ENCODE results near the gene RNF32.

The RNF32 gene

GRCh38 chr7:156725073-156725472 is 84.5 kb downstream of the RNF32 start:
- DNase-seq (ENCODE audit: low read depth, low spot score) = no peak
- CTCF ChIA-PET = interaction anchor here (1.2 kb wide), 1 partner anchor 19 kb away, joined by 3 read pairs; no protein-coding TSS in a partner anchor
- no peak overlapping the region for H3K4me3 ChIP-seq (ENCODE audit: low read depth, low read length)
- POLR2A ChIA-PET = no interaction called here
- TF ChIP-seq CTCF (IDR thresholded peaks at IDR 0.05; ENCODE audit: insufficient read depth, low read length, missing control alignments) = no peak

- no peak for DNase-seq (ENCODE audit: low read depth, low spot score)
- TF ChIP-seq CTCF (IDR thresholded peaks at IDR 0.05; ENCODE audit: insufficient read depth, low read length, missing control alignments) = no peak
- ChIA-PET POLR2A (no interaction called here), CTCF (no interaction called here)
- no peak overlapping the region for H3K4me3 ChIP-seq (ENCODE audit: low read depth, low read length)
Observed at GRCh38 chr7:156725936-156726335, 85.4 kb downstream of the RNF32 start.
